ENCODE measurements around the gene MYOM3. TPM values are rescaled to one million over a fixed set of nuclear protein-coding genes. Genes with fewer than 3 reads are reported as not detected.
"Not testable (repeated sequence)": the region's sequence is repeated elsewhere in the genome, so short reads cannot be mapped to it uniquely, and the experiment has no call there.

Gene MYOM3
- total RNA-seq, 1 experiment from 2014 or later = 0.42 TPM

- no TSS peak for BruUV-seq (replicated peaks)
These were observed 75.8 kb downstream of the MYOM3 start for GRCh38 chr1:24036088-24036487.

DNA sequence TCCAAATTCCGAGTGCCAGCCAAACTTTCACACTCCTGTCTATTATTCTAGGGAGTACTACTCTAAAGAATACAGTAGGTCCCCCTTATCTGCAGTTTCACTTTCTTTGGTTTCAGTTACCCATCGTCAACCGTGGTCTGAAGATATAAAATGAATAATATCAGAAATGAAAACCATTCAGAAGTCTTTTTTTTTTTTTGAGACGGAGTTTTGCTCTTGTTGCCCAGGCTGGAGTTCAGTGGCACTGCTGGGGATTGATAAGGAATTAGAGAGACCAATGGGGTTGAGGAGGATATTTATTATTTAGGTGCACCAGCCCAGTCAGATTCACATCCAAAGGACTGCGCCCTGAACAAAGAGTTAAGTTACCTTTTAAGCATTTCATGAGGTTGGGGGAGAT is 79.0 kb downstream of the MYOM3 start:
- Mint-ChIP-seq H3K27me3 (ENCODE audit: unreplicated experiment) (no peaks in the 10 kb centered on the region), H3K4me1 (ENCODE audit: low read depth, unreplicated experiment) (no peaks in the 10 kb centered on the region), H3K27ac (ENCODE audit: unreplicated experiment) (no peak overlapping the region), H3K4me3 (ENCODE audit: low read depth, unreplicated experiment) (no peak overlapping the region), H3K36me3 (ENCODE audit: insufficient read depth, unreplicated experiment) (no peaks in the 10 kb centered on the region), H3K9me3 (ENCODE audit: low read depth, unreplicated experiment) (no peaks in the 10 kb centered on the region)
- CTCF ChIA-PET = no interaction called here
- DNase-seq = no peak
- TF ChIP-seq, protein P1, sequence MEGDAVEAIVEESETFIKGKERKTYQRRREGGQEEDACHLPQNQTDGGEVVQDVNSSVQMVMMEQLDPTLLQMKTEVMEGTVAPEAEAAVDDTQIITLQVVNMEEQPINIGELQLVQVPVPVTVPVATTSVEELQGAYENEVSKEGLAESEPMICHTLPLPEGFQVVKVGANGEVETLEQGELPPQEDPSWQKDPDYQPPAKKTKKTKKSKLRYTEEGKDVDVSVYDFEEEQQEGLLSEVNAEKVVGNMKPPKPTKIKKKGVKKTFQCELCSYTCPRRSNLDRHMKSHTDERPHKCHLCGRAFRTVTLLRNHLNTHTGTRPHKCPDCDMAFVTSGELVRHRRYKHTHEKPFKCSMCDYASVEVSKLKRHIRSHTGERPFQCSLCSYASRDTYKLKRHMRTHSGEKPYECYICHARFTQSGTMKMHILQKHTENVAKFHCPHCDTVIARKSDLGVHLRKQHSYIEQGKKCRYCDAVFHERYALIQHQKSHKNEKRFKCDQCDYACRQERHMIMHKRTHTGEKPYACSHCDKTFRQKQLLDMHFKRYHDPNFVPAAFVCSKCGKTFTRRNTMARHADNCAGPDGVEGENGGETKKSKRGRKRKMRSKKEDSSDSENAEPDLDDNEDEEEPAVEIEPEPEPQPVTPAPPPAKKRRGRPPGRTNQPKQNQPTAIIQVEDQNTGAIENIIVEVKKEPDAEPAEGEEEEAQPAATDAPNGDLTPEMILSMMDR (IDR thresholded peaks at IDR 0.05; ENCODE audit: unreplicated experiment) = no peak
- intact Hi-C loops (cut with micrococcal nuclease; ENCODE audit: unreplicated experiment) = no loop called here
- BruUV-seq (replicated peaks) = no TSS peak

More at GRCh38 chr1:24036088-24036487, 75.8 kb downstream of the MYOM3 start:
- Mint-ChIP-seq H3K4me3 (ENCODE audit: low read depth, unreplicated experiment) (no peak overlapping the region), H3K27ac (ENCODE audit: unreplicated experiment) (no peak overlapping the region), H3K27me3 (ENCODE audit: unreplicated experiment) (no peaks in the 10 kb centered on the region), H3K9me3 (ENCODE audit: low read depth, unreplicated experiment) (no peaks in the 10 kb centered on the region), H3K4me1 (ENCODE audit: low read depth, unreplicated experiment) (no peaks in the 10 kb centered on the region), H3K36me3 (ENCODE audit: insufficient read depth, unreplicated experiment) (no peaks in the 10 kb centered on the region)
- CTCF ChIA-PET = no interaction called here
- intact Hi-C loops (cut with micrococcal nuclease; ENCODE audit: unreplicated experiment) = no loop called here
- TF ChIP-seq, protein P1 (IDR thresholded peaks at IDR 0.05; ENCODE audit: unreplicated experiment) = no peak
- DNase-seq = no peak

- BruUV-seq (replicated peaks); H3K36me3 Mint-ChIP-seq (ENCODE audit: insufficient read depth, unreplicated experiment); intact Hi-C loops (cut with micrococcal nuclease; ENCODE audit: unreplicated experiment); DNase-seq; H3K4me1 Mint-ChIP-seq (ENCODE audit: low read depth, unreplicated experiment); H3K4me3 Mint-ChIP-seq (ENCODE audit: low read depth, unreplicated experiment); H3K27ac Mint-ChIP-seq (ENCODE audit: unreplicated experiment); H3K27me3 Mint-ChIP-seq (ENCODE audit: unreplicated experiment); H3K9me3 Mint-ChIP-seq (ENCODE audit: low read depth, unreplicated experiment); CTCF ChIA-PET: not testable (repeated sequence)
These were observed 80.9 kb downstream of the MYOM3 start for GRCh38 chr1:24030976-24031516.

DNA sequence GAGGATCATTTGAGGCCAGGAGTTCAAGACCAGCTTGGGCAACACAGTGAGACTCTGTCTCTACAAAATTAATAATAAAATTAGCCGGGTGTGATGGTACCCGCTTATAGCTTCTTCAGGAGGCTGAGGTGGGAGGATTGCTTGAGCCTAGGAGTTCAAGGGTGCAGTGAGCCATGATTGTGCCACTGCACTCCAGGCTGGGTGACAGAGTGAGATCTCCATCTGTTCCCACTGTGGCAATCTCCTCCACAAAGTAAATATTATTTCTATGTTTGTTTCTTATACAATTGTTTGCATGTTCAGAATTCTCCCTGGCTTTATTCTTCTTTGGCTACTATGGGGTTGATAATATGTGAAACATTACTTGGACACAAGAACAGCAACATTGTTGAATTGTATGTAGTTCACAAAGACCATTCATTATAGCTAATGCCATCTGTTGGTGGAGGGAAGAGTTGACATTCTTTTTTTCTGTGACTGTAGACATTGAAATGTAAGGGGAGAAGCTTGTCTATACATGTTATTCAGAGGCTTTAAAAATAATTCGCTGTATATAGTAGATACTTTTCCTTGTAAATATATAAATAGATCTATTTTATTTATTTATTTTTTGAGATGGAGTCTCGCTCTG is 84.0 kb downstream of the MYOM3 start:
- Mint-ChIP-seq H3K27ac (ENCODE audit: unreplicated experiment) (no peak overlapping the region), H3K9me3 (ENCODE audit: low read depth, unreplicated experiment) (no peaks in the 10 kb centered on the region), H3K4me1 (ENCODE audit: low read depth, unreplicated experiment) (peaks cover 2% of the 10 kb centered on the region), H3K27me3 (ENCODE audit: unreplicated experiment) (no peaks in the 10 kb centered on the region), H3K36me3 (ENCODE audit: insufficient read depth, unreplicated experiment) (no peaks in the 10 kb centered on the region), H3K4me3 (ENCODE audit: low read depth, unreplicated experiment) (no peak overlapping the region)
- intact Hi-C loops (cut with micrococcal nuclease; ENCODE audit: unreplicated experiment) = no loop called here
- no TSS peak for BruUV-seq (replicated peaks)
- no peak for DNase-seq
- CTCF ChIA-PET = interaction anchor here (0.5 to 1.5 kb wide), 9 partner anchors 9 to 111 kb away, joined by 3 to 5 read pairs (median 4); partner anchors contain the start of gene SRSF10
- TF ChIP-seq, protein P1 (IDR thresholded peaks at IDR 0.05; ENCODE audit: unreplicated experiment) = no peak

Data from Calu3 (cell line).